LNCaP clone FGC (cell line): ENCODE results near the gene PIP4P1.

ENCODE experiments used
- DNase-seq: peaks from one replicate; pipeline ENCODE4 v3.0.0-alpha.2; 2011; ENCODE audit warnings: low read depth
- H3K4me3 ChIP-seq: 2 replicates; pipeline ENCODE4 v1.5.1; 2011; ENCODE audit warnings: mild to moderate bottlenecking, low read depth, low read length, control low read depth
- TF ChIP-seq, protein P1 (sequence below): IDR thresholded peaks from 2 replicates; pipeline ENCODE4 v1.5.1; 2012; ENCODE audit warnings: mild to moderate bottlenecking; ENCODE audit not compliant: control insufficient read depth, insufficient read depth; ENCODE audit errors: extremely low read depth

The PIP4P1 gene

GRCh38 chr14:20489093-20489994 is 28.1 kb upstream of the PIP4P1 start:
- TF ChIP-seq, protein P1, sequence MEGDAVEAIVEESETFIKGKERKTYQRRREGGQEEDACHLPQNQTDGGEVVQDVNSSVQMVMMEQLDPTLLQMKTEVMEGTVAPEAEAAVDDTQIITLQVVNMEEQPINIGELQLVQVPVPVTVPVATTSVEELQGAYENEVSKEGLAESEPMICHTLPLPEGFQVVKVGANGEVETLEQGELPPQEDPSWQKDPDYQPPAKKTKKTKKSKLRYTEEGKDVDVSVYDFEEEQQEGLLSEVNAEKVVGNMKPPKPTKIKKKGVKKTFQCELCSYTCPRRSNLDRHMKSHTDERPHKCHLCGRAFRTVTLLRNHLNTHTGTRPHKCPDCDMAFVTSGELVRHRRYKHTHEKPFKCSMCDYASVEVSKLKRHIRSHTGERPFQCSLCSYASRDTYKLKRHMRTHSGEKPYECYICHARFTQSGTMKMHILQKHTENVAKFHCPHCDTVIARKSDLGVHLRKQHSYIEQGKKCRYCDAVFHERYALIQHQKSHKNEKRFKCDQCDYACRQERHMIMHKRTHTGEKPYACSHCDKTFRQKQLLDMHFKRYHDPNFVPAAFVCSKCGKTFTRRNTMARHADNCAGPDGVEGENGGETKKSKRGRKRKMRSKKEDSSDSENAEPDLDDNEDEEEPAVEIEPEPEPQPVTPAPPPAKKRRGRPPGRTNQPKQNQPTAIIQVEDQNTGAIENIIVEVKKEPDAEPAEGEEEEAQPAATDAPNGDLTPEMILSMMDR = no peak
- H3K4me3 ChIP-seq = no peak overlapping the region

DNA sequence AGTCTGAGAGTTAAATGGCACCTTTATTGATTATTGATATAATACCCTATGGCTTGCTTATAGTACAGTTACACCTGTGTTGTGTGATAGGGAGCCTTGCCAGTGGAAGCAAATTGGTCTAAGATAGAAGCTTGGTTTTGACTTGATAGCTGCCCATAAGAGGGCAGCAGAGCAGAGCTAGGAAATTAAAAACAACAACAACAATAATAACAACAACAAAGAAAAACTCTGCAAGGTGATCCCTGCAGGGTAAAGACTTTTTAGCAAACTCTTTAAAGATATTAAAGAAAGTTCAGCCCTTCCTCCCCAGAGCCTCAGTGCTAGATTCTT is 26.1 kb upstream of the PIP4P1 start:
- no peak overlapping the region for H3K4me3 ChIP-seq
- no peak for DNase-seq
- TF ChIP-seq, protein P1 = peak; percentile 17; the same call in 1 of the 2 replicates

More at GRCh38 chr14:20489093-20489994, 28.1 kb upstream of the PIP4P1 start:
- DNase-seq = no peak

DNA sequence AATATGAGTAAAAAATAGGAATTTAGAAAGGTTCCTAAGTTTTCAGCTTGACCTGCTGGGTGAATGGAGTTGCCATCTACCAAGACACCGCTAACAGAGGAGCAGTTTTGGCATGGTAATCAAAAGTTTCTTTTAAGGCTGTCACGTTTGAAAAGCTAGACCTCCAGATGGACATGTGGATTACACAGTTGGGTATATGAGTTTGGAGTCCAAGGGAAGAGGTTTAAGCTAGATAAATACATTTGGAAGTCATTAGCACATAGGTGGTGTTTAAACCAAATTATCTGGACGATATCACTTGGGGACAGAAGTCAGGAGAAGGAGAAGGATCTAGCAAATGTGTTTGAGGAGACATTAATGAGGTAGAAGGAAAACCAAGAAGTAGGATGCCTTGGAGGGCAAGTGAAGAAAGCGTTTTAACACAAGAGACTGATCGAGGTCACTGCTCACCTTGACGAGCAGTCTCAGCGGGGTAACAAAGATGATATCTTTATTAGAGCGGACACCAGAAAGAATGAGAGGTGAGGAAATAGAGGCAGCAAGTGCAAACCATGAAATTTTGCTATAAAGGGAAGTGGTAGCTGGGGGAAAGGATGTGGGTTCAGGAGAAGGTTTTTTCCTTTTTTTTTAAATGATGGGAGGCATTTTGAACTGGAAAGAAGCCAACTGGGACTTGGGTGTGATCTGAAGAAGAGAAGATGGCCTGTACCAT is 25.6 kb upstream of the PIP4P1 start:
- H3K4me3 ChIP-seq = no peak overlapping the region

GRCh38 chr14:20485900-20486299 is 24.7 kb upstream of the PIP4P1 start:
- TF ChIP-seq, protein P1 = no peak
- no peak for DNase-seq

More for the DNA sequence above, 25.6 kb upstream of the PIP4P1 start:
- DNase-seq = no peak
- TF ChIP-seq, protein P1 = no peak

GRCh38 chr14:20482382-20482781 is 21.1 kb upstream of the PIP4P1 start:
- TF ChIP-seq, protein P1 = no peak
- no peak for DNase-seq
- H3K4me3 ChIP-seq = no peak overlapping the region

More at GRCh38 chr14:20485900-20486299, 24.7 kb upstream of the PIP4P1 start:
- no peak overlapping the region for H3K4me3 ChIP-seq

- TF ChIP-seq, protein P1 = no peak
- no peak for DNase-seq
- H3K4me3 ChIP-seq = no peak overlapping the region
These were observed 17.7 kb upstream of the PIP4P1 start for GRCh38 chr14:20478894-20479293.
